NCI-H82 treated with DMSO at 0.1 percent for 48 hours (cell line): ENCODE data around the gene APOL4.
"Not testable (repeated sequence)": the region's sequence is repeated elsewhere in the genome, so short reads cannot be mapped to it uniquely, and the experiment has no call there.

ENCODE experiments used
- DNase-seq: peaks from one replicate; lab custom pipeline; 2025; ENCODE audit not compliant: unreplicated experiment; lab: John Stamatoyannopoulos, UW

The APOL4 gene

GRCh38 chr22:36185828-36186624 is 15.6 kb downstream of the APOL4 start:
- DNase-seq, result no peak

DNA sequence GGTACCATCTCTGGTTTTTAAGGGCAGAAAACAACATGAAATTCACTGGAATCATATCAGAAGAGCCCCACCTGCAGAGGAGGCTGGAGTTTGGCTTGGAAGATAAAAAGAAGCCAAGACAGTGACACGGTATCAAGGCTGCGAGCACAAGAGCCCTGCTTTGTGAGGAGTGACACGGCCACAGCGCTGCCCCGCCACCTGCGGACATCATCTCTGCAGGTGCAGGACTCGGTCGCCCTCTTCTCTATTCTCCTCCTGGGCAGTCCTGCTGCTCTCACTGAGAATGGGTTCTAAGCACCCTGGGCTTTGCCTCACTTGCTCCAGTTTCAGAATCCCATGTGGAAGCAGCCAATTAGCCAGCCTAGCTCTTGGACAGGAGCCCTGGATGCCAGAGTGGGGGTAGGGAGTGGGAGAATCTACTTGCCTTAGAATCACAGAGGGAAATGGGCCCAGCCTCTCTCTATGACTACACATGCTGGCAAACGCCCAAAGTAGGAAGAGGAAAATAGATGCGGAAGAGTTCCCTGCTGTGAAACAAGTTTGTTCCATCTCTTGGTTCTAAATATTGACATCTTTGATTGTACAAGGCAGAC is 17.1 kb downstream of the APOL4 start:
- DNase-seq, result no peak

DNA sequence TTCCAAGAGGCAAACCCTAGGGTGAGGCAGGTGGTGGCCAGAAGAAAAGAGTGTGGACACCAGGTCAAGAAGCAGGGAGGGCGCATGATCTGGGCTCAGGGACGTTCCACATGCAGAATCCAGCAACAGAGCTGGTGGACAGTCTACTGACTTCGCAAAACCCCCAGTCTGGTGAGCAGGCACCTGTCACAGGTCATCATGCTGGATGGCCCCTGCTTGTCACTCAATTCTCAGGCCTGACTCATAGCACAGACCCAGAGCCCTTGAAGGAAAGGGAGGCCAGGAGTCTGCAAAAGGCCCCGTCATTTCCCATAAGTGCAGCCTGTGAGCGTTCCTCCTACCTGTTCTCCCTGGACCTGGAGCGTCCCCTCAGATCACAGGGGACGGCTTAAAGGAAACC is 18.2 kb downstream of the APOL4 start:
- no peak for DNase-seq

DNA sequence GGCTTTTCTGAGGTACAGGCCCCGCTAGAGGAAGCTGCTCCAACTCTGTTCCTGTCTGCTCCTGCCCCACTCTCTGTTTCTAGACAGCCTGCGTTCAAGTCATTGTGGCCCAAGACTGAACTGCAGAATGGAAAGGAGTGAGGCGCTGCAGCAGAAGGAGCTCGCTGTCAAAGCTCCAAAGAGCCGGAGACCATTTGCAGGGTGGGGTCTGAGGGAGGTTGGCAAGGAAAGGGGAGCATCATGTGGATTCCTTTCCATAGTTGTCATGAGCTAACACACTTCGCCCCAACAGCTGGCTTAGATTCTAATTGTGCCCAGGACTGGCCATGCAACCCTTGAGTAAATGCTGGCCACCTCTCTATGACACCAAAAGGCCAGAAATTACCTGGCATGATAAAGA is 18.8 kb downstream of the APOL4 start:
- no peak for DNase-seq

GRCh38 chr22:36182056-36182455 is 19.6 kb downstream of the APOL4 start:
- no peak for DNase-seq

GRCh38 chr22:36180928-36181327 is 20.7 kb downstream of the APOL4 start:
- no peak for DNase-seq

- DNase-seq, result peak; percentile 32
Measured at GRCh38 chr22:36180038-36180880, 21.4 kb downstream of the APOL4 start.

DNA sequence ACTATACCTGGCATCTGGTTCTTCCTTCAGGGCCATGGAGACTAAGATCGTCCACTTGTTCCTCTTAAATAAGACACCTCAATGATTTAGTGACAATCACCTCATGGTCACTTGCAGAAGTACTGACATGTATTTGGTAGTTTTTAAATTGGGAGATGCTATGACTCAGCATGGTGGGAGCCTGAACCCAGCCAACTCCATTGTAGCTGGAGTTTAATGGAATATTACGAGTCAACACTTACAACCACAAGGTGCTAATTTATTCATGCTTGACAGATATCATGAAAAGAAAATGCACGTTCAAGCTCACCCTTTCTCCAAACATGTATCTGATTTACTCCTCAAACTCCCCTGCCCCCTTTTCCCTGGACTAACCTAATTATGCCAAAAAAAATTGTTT is 24.4 kb downstream of the APOL4 start:
- no peak for DNase-seq

DNA sequence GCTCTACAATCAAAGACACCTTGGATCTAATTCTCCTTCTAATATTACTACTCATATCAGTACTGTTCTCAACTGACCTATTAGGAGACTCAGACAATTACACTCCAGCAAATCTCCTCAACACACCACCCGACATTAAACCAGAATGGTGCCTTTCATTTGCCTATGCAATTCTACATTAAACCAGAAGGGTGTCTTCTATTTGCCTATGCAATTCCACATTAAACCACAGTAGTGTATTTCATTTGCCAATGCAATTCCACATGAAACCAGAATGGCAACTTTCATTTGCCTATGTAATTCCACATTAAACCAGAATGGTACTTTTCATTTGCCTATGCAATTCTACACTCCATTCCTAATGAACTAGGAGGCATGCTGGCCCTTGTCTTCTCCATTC is 25.7 kb downstream of the APOL4 start:
- no peak for DNase-seq

DNA sequence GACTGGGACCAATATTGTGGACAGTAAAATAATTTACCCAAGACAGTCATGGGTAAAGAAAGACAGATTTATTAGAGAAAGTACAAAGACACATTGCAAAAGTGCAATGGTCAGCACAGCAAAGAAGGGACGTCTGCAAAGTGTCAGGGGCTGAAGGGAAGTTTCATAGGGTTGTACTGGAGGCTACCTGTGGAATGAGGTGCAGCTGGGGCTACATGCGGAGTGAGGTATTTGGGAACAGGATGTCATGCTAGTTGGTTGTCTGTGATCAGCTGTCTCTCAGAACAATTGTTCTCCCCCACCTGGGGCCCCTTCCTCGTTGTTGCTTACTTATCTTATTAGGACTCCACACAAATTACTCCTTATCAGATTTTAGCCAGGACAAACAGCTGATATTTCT is 29.7 kb downstream of the APOL4 start:
- no peak for DNase-seq

- DNase-seq, result no peak
Measured at GRCh38 chr22:36166518-36167220, 34.9 kb downstream of the APOL4 start.

DNA sequence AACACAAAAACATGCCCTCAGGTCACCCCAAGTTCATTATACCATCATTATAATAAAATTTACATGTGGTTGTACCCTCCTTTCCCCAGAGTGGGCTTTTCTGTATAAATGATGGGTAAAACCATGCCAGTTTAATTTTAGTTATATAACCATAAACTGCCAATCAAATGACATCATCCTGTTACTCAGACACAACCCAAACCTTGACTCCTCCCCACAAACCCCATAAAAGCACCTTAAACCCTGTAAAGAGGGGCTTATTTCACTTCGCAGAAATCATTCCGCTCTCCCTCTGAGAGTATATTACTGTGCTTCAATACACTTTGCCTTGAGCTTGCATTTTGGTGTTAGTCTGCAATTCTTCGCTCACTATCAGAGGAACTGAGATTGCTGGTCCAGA is 35.5 kb downstream of the APOL4 start:
- DNase-seq, result no peak

GRCh38 chr22:36165141-36165540 is 36.5 kb downstream of the APOL4 start:
- no peak for DNase-seq

- DNase-seq, result no peak
Measured at GRCh38 chr22:36164621-36165020, 37.0 kb downstream of the APOL4 start.

DNA sequence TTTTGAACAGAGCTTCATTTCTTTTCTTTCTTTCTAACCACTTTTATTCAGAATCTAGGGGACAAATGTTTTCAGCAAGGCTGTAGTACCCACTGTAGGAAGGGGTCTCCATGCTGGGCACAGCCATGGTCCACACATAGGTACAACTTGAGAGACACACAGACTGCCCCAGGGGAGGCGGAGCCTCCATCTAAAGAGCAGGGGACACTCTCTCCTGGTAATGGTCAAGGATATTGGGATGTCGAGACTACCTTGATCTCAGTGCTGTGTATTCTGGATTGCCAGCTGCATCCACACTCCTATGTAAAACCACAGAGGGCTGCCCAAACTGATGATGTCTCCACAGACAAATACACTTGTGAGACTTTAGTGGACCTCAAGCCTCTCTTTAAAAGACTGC is 38.1 kb downstream of the APOL4 start:
- DNase-seq, result no peak

GRCh38 chr22:36162127-36163034 is 39.2 kb downstream of the APOL4 start:
- no peak for DNase-seq

DNA sequence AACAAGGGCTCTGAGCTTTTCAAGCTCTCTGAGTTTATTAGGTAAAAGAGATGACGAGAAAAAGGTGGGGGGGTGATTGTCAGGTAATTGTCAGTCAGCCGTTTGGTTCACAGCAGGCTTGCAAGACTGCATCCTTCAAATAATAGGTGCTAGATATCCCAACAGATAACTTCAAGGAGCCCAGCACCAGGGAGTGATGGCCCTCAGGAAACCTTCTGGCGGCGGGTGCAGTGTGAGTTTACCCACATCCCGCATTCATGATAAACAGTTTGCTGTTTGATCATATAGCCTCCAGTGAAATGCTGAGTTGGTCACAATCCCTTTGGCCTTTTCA is 39.8 kb downstream of the APOL4 start:
- DNase-seq, result not testable (repeated sequence)

- no peak for DNase-seq
Measured at GRCh38 chr22:36160499-36160942, 41.1 kb downstream of the APOL4 start, which contains the start of gene APOL3. APOL3 (minus strand) TSS chr22:36160755; CDS start chr22:36149055, 11,700 bp downstream.

- DNase-seq, result no peak
Measured at GRCh38 chr22:36156515-36157419, 44.8 kb downstream of the APOL4 start.
